CD14-positive monocyte (primary cell): Measurements from ENCODE around the gene ADAMTS17. TPM values are rescaled to one million over a fixed set of nuclear protein-coding genes. Genes with fewer than 3 reads are reported as not detected.
A peak's percentile ranks its signal among the peaks of the same experiment; 100 is the strongest.

Experiments used
- DNase-seq, 3 donors: peaks; one replicate each; pipeline ENCODE4 v3.0.0-alpha.2; 2011 to 2022
- H2AFZ ChIP-seq: 2 replicates; pipeline ENCODE4 v1.6.0; 2012; ENCODE audit warnings: mild to moderate bottlenecking, low read depth, low read length, inconsistent platforms; ENCODE audit not compliant: insufficient read depth, poor library complexity, severe bottlenecking
- H3K27ac ChIP-seq, 2 donors: 1 replicate in 1 of 2; 2 replicates in 1 of 2; pipeline ENCODE4 v1.5.1; 2012 to 2013; ENCODE audit warnings: low read length in 2 of 2, control low read depth in 1 of 2, inconsistent platforms in 1 of 2, low read depth in 1 of 2, mild to moderate bottlenecking in 1 of 2
- H3K27me3 ChIP-seq, 2 donors: one replicate each; pipeline versions ENCODE4 v1.6.0 to v1.6.1; 2011 to 2013; ENCODE audit warnings: low read length in 2 of 2; ENCODE audit not compliant: control insufficient read depth in 2 of 2, insufficient read depth in 2 of 2
- H3K36me3 ChIP-seq, 2 donors: replicated peaks in 1 of 2; 1 replicate in 1 of 2; 2 replicates in 1 of 2; pipeline versions ENCODE4 v1.5.1 to v1.6.1; 2012 to 2013; ENCODE audit warnings: low read length in 2 of 2, control low read depth in 1 of 2, inconsistent platforms in 1 of 2, mild to moderate bottlenecking in 1 of 2; ENCODE audit not compliant: insufficient read depth in 2 of 2, control insufficient read depth in 1 of 2
- H3K4me1 ChIP-seq, 2 donors: 1 replicate in 1 of 2; 2 replicates in 1 of 2; pipeline versions ENCODE4 v1.5.1 to v1.6.1; 2012 to 2013; ENCODE audit warnings: low read length in 2 of 2, control low read depth in 1 of 2, inconsistent platforms in 1 of 2, mild to moderate bottlenecking in 1 of 2, moderate library complexity in 1 of 2; ENCODE audit not compliant: insufficient read depth in 2 of 2, control insufficient read depth in 1 of 2
- H3K4me2 ChIP-seq: replicated peaks from 2 replicates; pipeline ENCODE3; 2012; ENCODE audit warnings: low read length, moderate library complexity, mild to moderate bottlenecking; ENCODE audit not compliant: poor library complexity, severe bottlenecking; ENCODE audit errors: extremely low read depth
- H3K4me3 ChIP-seq, 3 experiments: fragments of 200-600 bp in 1 of 3; sonication (generic) in 1 of 3; replicated peaks in 1 of 3; 1 replicate in 2 of 3; 2 replicates in 1 of 3; pipeline ENCODE4 v1.5.1; 2011 to 2013; ENCODE audit warnings: low read length in 3 of 3, mild to moderate bottlenecking in 3 of 3, control low read depth in 2 of 3, low read depth in 2 of 3, inconsistent platforms in 1 of 3, moderate library complexity in 1 of 3
- H3K79me2 ChIP-seq: 2 replicates; pipeline ENCODE4 v1.6.0; 2012; ENCODE audit warnings: mild to moderate bottlenecking, control low read depth, inconsistent platforms, low read length, moderate library complexity; ENCODE audit not compliant: insufficient read depth
- H3K9ac ChIP-seq: 2 replicates; pipeline ENCODE4 v1.6.0; 2017; ENCODE audit warnings: low read length, mild to moderate bottlenecking; ENCODE audit not compliant: insufficient read depth, poor library complexity, severe bottlenecking
- H3K9me3 ChIP-seq, 2 donors: replicated peaks in 1 of 2; 1 replicate in 1 of 2; 2 replicates in 1 of 2; pipeline versions ENCODE4 v1.5.1 to v1.6.1; 2012 to 2013; ENCODE audit warnings: low read length in 2 of 2, control low read depth in 1 of 2; ENCODE audit not compliant: control insufficient read depth in 1 of 2, insufficient read depth in 1 of 2
- H4K20me1 ChIP-seq: 2 replicates; pipeline ENCODE4 v1.6.0; 2012; ENCODE audit warnings: mild to moderate bottlenecking, low read length, control low read depth, moderate library complexity; ENCODE audit not compliant: insufficient read depth
- H3K27ac Mint-ChIP-seq, 7 donors: one replicate each; pipeline ENCODE4 v1.8.0; 2020; ENCODE audit warnings: mild to moderate bottlenecking in 7 of 7, mixed read lengths in 7 of 7, moderate library complexity in 6 of 7, inconsistent platforms in 2 of 7
- H3K27me3 Mint-ChIP-seq, 3 donors: one replicate each; pipeline ENCODE4 v1.8.0; 2021 to 2022; ENCODE audit warnings: low read depth in 3 of 3, mild to moderate bottlenecking in 3 of 3, mixed read lengths in 3 of 3, moderate library complexity in 3 of 3, inconsistent platforms in 1 of 3
- H3K36me3 Mint-ChIP-seq, 2 donors: one replicate each; pipeline ENCODE4 v1.8.0; 2020; ENCODE audit warnings: mixed read lengths in 2 of 2, inconsistent platforms in 1 of 2, mild to moderate bottlenecking in 1 of 2
- H3K4me1 Mint-ChIP-seq: one replicate; pipeline ENCODE4 v1.8.0; 2020; ENCODE audit warnings: mild to moderate bottlenecking, mixed read lengths
- H3K4me3 Mint-ChIP-seq, 2 donors: one replicate each; pipeline ENCODE4 v1.8.0; 2020; ENCODE audit warnings: mild to moderate bottlenecking in 2 of 2, mixed read lengths in 2 of 2, moderate library complexity in 1 of 2
- H3K9me3 Mint-ChIP-seq, 7 donors: one replicate each; pipeline ENCODE4 v1.8.0; 2020 to 2022; ENCODE audit warnings: mixed read lengths in 7 of 7, mild to moderate bottlenecking in 6 of 7, moderate library complexity in 6 of 7, inconsistent platforms in 2 of 7
- CTCF ChIP-seq: fragments of 200-600 bp; IDR thresholded peaks from one replicate; pipeline ENCODE4 v1.8.0; 2022; ENCODE audit warnings: antibody characterized with exemption, mild to moderate bottlenecking
- WGBS: methylation state at CpG from one replicate; pipeline ENCODE4 v1.1.5; 2013; ENCODE audit warnings: missing lambda C conversion rate; ENCODE audit not compliant: insufficient coverage; 5-methylcytosine and 5-hydroxymethylcytosine counted together
- intact Hi-C, 2 donors: fragments of 100-400 bp; cut with micrococcal nuclease; formaldehyde crosslinking; loops; one replicate each; pipeline versions ENCODE4 v1.15.0 to v1.15.1; 2023
- polyA plus RNA-seq, 3 donors: library from polyadenylated mRNA; depleted of rRNA in 1 of 3; unstranded in 2 of 3; stranded (reverse) in 1 of 3; fragments of 300-500 nt in 2 of 3; fragments of >200 nt in 1 of 3; fragmentation: Illumina TruSeq in 2 of 3; gene quantifications; 1 replicate in 2 of 3; 2 replicates in 1 of 3; pipeline ENCODE4 v1.2.3, GENCODE V29; 2012 to 2021

The ADAMTS17 gene
- polyA plus RNA-seq, 3 donors: 0.03 to 0.25 TPM; not detected in 1

DNA sequence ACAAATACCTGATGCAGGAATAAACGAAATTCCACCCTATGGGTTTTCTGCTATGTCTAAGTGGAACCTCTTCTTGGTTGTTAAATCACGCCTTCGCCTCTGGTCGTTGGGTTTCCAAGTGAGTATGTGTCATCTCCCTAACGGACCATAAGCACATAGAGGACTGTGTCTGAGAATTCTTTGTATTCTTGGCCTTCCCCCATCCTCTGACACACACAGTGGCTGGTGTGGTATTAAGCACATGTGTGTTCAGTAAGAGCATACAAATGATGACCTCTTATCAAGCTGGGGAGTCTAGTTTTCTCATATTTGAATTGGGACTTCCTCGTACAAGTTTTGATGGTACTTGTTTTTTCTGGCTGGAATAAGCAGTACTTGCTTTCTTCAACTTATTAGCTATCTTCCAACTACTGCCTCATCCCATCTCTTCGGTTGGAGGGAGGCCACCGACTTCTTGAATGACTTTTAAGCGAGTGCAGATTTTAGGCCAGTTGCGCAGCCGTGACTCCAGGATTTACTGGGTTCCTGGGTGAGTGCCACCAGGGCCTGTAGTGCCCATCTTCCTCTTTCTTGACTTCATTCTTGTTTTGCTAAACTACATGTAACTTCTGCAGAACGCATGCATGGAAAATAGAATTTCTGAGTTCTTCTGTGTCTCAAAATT lies 240.2 kb downstream of the ADAMTS17 start:
- H3K27ac Mint-ChIP-seq: no peak overlapping the region
- no peaks in the 10 kb centered on the region for H3K27me3 ChIP-seq

DNA sequence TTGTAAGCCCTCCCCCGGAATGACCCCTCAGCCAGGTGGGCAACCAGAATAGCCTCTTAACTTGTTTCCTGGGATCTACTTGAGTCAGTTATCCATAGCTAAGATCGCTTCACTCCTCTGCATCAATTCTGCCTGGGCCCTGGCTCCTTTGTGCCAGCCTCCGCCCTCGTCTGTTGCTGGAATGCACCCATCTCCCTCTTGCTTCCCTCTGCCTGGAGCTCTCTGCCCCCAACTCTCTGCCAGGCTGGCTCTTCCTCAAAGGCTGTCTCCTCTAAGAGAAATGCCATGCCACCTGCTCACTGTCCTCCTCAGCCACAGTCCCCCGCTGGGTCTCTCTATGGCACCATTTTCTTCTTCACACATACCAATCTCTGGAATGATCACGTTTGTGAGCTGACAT lies 240.8 kb downstream of the ADAMTS17 start:
- Histone ChIP-seq H3K4me1 (no peaks in the 10 kb centered on the region), H3K27me3 (no peaks in the 10 kb centered on the region), H4K20me1 (no peaks in the 10 kb centered on the region), H3K36me3 (no peaks in the 10 kb centered on the region), H3K79me2 (no peaks in the 10 kb centered on the region), H3K9ac (no peak overlapping the region), H3K4me2 (no peak overlapping the region), H3K4me3 (no peak overlapping the region), H3K9me3 (peaks cover 3 to 7% of the 10 kb centered on the region in 2 donors), H3K27ac (no peak overlapping the region), H2AFZ (no peak overlapping the region)
- 90% methylated on average over 5 of the region's 6 CpGs for WGBS
- no peak for DNase-seq
- Mint-ChIP-seq H3K9me3 (peaks cover 0 to 34% (median 9%) of the 10 kb centered on the region in 7 donors), H3K27ac (peak overlapping the region in 2 of 7 donors; percentile 32 to 39), H3K27me3 (peaks cover 1 to 3% (median 2%) of the 10 kb centered on the region in 3 donors), H3K4me1 (no peaks in the 10 kb centered on the region), H3K36me3 (no peaks in the 10 kb centered on the region), H3K4me3 (no peak overlapping the region)
- no peak for TF ChIP-seq CTCF
- intact Hi-C loops: no loop called here

More for the DNA sequence above, 240.2 kb downstream of the ADAMTS17 start:
- no peak for TF ChIP-seq CTCF
- Histone ChIP-seq H3K4me1 (no peaks in the 10 kb centered on the region), H4K20me1 (no peaks in the 10 kb centered on the region), H3K9me3 (peaks cover 3 to 7% of the 10 kb centered on the region in 2 donors), H3K4me3 (no peak overlapping the region), H3K36me3 (no peaks in the 10 kb centered on the region), H2AFZ (no peak overlapping the region), H3K27ac (no peak overlapping the region), H3K9ac (no peak overlapping the region), H3K79me2 (no peaks in the 10 kb centered on the region), H3K4me2 (no peak overlapping the region)
- intact Hi-C loops: no loop called here
- Mint-ChIP-seq H3K4me3 (no peak overlapping the region), H3K27me3 (peaks cover 1 to 3% (median 2%) of the 10 kb centered on the region in 3 donors), H3K4me1 (no peaks in the 10 kb centered on the region), H3K36me3 (no peaks in the 10 kb centered on the region), H3K9me3 (peaks cover under 1 to 34% (median 9%) of the 10 kb centered on the region in 7 donors)
- WGBS: 95% methylated on average over 7 of the region's 12 CpGs
- no peak for DNase-seq
